ENCODE data around the gene HIBCH. TPM values are rescaled to one million over a fixed set of nuclear protein-coding genes. Genes with fewer than 3 reads are reported as not detected.

Gene HIBCH
- total RNA-seq, 1 experiment from 2014 or later, result 24.7 TPM

DNA sequence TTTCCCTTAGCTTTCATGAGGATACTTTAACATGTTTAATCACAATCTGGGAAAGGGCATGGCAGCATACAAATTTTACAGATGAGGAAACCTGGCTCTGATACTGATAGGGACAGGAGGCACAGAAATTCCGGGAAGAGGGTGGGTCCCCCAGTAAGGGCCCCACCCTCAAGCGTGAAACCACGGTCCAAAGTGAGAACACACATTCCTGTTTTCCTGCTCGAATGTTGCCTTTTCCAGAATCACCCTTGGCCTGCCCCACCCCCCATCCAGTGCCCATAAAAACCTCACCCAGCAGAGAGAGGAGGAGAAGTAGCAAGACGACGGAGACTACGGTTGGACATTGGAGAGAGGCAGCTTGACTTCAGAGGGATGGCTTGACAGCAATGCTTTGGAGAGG, 98.2 kb downstream of the HIBCH start:
- TF ChIP-seq ELF1 (IDR thresholded peaks at IDR 0.05; ENCODE audit: borderline replicate concordance, low read depth) (no peak), TCF7L2 (IDR thresholded peaks at IDR 0.05; ENCODE audit: borderline replicate concordance, extremely low read depth, insufficient read depth, insufficient read length) (no peak), ZFX (IDR thresholded peaks at IDR 0.05) (no peak), RAD21 (IDR thresholded peaks at IDR 0.05; ENCODE audit: low read depth) (no peak), CBX3 (IDR thresholded peaks at IDR 0.05; ENCODE audit: low read depth) (no peak), YY1 (IDR thresholded peaks at IDR 0.05; ENCODE audit: extremely low read depth, insufficient replicate concordance, low read depth, low read length) (no peak)
- TF ChIP-seq, protein P1, sequence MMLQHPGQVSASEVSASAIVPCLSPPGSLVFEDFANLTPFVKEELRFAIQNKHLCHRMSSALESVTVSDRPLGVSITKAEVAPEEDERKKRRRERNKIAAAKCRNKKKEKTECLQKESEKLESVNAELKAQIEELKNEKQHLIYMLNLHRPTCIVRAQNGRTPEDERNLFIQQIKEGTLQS (IDR thresholded peaks at IDR 0.05), result no peak
- TF ChIP-seq, protein P2, sequence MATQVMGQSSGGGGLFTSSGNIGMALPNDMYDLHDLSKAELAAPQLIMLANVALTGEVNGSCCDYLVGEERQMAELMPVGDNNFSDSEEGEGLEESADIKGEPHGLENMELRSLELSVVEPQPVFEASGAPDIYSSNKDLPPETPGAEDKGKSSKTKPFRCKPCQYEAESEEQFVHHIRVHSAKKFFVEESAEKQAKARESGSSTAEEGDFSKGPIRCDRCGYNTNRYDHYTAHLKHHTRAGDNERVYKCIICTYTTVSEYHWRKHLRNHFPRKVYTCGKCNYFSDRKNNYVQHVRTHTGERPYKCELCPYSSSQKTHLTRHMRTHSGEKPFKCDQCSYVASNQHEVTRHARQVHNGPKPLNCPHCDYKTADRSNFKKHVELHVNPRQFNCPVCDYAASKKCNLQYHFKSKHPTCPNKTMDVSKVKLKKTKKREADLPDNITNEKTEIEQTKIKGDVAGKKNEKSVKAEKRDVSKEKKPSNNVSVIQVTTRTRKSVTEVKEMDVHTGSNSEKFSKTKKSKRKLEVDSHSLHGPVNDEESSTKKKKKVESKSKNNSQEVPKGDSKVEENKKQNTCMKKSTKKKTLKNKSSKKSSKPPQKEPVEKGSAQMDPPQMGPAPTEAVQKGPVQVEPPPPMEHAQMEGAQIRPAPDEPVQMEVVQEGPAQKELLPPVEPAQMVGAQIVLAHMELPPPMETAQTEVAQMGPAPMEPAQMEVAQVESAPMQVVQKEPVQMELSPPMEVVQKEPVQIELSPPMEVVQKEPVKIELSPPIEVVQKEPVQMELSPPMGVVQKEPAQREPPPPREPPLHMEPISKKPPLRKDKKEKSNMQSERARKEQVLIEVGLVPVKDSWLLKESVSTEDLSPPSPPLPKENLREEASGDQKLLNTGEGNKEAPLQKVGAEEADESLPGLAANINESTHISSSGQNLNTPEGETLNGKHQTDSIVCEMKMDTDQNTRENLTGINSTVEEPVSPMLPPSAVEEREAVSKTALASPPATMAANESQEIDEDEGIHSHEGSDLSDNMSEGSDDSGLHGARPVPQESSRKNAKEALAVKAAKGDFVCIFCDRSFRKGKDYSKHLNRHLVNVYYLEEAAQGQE (IDR thresholded peaks at IDR 0.05; ENCODE audit: low read depth), result no peak
- Histone ChIP-seq H3K4me2 (ENCODE audit: low read length) (no peak overlapping the region), H3K9ac (ENCODE audit: low read length) (no peak overlapping the region), H2AFZ (ENCODE audit: low read depth, low read length, poor library complexity, severe bottlenecking) (no peak overlapping the region), H3K27ac (ENCODE audit: low read depth, low read length) (no peak overlapping the region), H3K27me3 (ENCODE audit: insufficient read depth, low read length) (no peaks in the 10 kb centered on the region), H3K79me2 (ENCODE audit: insufficient read depth, low read length) (no peaks in the 10 kb centered on the region), H3K9me2 (ENCODE audit: insufficient read depth) (no peaks in the 10 kb centered on the region), H3K9me3 (ENCODE audit: control insufficient read depth in 1 of 2, insufficient read depth in 1 of 2, low read depth in 1 of 2, low read length in 2 of 2) (no peaks in the 10 kb centered on the region), H4K20me1 (ENCODE audit: insufficient read depth) (no peaks in the 10 kb centered on the region), H3K4me3 (replicated peaks in 1 of 2; ENCODE audit: low read depth in 1 of 2, low read length in 2 of 2) (no peak overlapping the region), H3K36me3 (ENCODE audit: control insufficient read depth in 1 of 2, insufficient read depth in 2 of 2, low read length in 2 of 2) (no peaks in the 10 kb centered on the region), H3K4me1 (ENCODE audit: control insufficient read depth in 1 of 2, insufficient read depth in 2 of 2, low read length in 2 of 2) (peaks cover 8 to 11% of the 10 kb centered on the region in 2 experiments; a peak in 2 of 4 replicates)
- BruUV-seq (replicated peaks), result no TSS peak
- CTCF ChIA-PET, result no interaction called here
- intact Hi-C loops (cut with micrococcal nuclease), result no loop called here
- RAD21 ChIA-PET (ENCODE audit: low non-redundant PET in 1 of 2, low total read pairs in 2 of 2, uncharacterized antibody in 2 of 2, unreplicated experiment in 2 of 2), result no interaction called here
- no peak for DNase-seq (ENCODE audit: low read depth, low spot score)
- ATAC-seq, result no peak
- POLR2A ChIA-PET, result no interaction called here

All from HCT116 (cell line).